Peyer's patch (tissue), 4 donors: ENCODE measurements around the gene FBN3. TPM values are rescaled to one million over a fixed set of nuclear protein-coding genes. Genes with fewer than 3 reads are reported as not detected.
"Not testable (repeated sequence)": the region's sequence is repeated elsewhere in the genome, so short reads cannot be mapped to it uniquely, and the experiment has no call there.

Experiments
- DNase-seq, 3 donors: peaks; one replicate each; pipeline ENCODE4 v3.0.0-alpha.2; 2017 to 2019
- H3K27ac ChIP-seq, 4 donors: fragments of 200-600 bp; sonication (generic); one replicate each; pipeline ENCODE4 v1.5.1; 2016 to 2019
- H3K27me3 ChIP-seq, 2 donors: fragments of 200-600 bp; sonication (generic); one replicate each; pipeline ENCODE4 v1.5.1; 2019
- H3K36me3 ChIP-seq, 3 donors: fragments of 200-600 bp; sonication (generic); one replicate each; pipeline ENCODE4 v1.5.1; 2016 to 2019
- H3K4me1 ChIP-seq, 4 donors: fragments of 200-600 bp; sonication (generic); one replicate each; pipeline ENCODE4 v1.5.1; 2016 to 2019
- H3K4me3 ChIP-seq, 4 donors: fragments of 200-600 bp; sonication (generic); 1 replicate in 3 of 4; 2 replicates in 1 of 4; pipeline ENCODE4 v1.5.1; 2016 to 2019; ENCODE audit warnings: mild to moderate bottlenecking in 1 of 4
- H3K9me3 ChIP-seq, 4 donors: fragments of 200-600 bp; sonication (generic); one replicate each; pipeline ENCODE4 v1.5.1; 2016 to 2019; ENCODE audit warnings: mild to moderate bottlenecking in 1 of 4
- POLR2A ChIP-seq, 2 donors: fragments of 450-650 bp; IDR thresholded peaks; one replicate each; pipeline ENCODE4 v1.5.1; 2017; ENCODE audit warnings: antibody characterized with exemption in 2 of 2, mild to moderate bottlenecking in 2 of 2, moderate library complexity in 2 of 2
- total RNA-seq, 4 donors: library from RNA; depleted of rRNA; stranded (reverse); fragments of >200 nt; gene quantifications; one replicate each; pipeline ENCODE4 v1.1.0, GENCODE V29; 2016
- TF ChIP-seq, protein P1 (sequence below), 6 experiments: fragments of 450-650 bp in 4 of 6; fragments of 200-600 bp in 2 of 6; sonication (generic) in 1 of 6; IDR thresholded peaks; one replicate each; pipeline ENCODE4 v1.5.1; 2017 to 2019; ENCODE audit warnings: antibody characterized with exemption in 6 of 6, mild to moderate bottlenecking in 3 of 6, moderate library complexity in 1 of 6

The FBN3 gene
- total RNA-seq, 4 donors from 2014 or later = 0.28 TPM; not detected in 3

DNA sequence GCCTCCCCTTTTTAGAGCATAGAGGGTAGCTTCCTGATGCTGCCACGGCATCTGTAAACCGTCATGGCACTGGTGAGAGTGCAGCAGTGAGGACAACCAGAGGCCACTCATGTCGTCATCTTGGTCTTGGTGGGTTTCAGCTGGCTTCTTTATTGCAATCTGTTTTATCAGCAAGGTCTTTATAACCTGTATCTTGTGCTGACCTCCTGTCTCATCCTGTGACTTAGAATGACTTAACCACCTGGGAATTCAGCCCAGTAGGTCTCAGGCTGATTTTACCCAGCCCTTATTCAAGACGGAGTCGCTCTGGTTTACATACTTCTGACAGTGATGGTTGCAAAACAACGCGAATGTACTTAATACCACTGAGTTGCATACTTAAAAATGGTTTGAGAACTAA lies 14.4 kb upstream of the FBN3 start:
- H3K27ac ChIP-seq = no peak overlapping the region
- H3K27me3 ChIP-seq = no peaks in the 10 kb centered on the region
- H3K4me3 ChIP-seq = no peak overlapping the region
- no peaks in the 10 kb centered on the region for H3K4me1 ChIP-seq
- no peaks in the 10 kb centered on the region for H3K36me3 ChIP-seq
- no peaks in the 10 kb centered on the region for H3K9me3 ChIP-seq
- TF ChIP-seq, protein P1, sequence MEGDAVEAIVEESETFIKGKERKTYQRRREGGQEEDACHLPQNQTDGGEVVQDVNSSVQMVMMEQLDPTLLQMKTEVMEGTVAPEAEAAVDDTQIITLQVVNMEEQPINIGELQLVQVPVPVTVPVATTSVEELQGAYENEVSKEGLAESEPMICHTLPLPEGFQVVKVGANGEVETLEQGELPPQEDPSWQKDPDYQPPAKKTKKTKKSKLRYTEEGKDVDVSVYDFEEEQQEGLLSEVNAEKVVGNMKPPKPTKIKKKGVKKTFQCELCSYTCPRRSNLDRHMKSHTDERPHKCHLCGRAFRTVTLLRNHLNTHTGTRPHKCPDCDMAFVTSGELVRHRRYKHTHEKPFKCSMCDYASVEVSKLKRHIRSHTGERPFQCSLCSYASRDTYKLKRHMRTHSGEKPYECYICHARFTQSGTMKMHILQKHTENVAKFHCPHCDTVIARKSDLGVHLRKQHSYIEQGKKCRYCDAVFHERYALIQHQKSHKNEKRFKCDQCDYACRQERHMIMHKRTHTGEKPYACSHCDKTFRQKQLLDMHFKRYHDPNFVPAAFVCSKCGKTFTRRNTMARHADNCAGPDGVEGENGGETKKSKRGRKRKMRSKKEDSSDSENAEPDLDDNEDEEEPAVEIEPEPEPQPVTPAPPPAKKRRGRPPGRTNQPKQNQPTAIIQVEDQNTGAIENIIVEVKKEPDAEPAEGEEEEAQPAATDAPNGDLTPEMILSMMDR (IDR thresholded peaks at IDR 0.05) = no peak
- no peak for TF ChIP-seq POLR2A (IDR thresholded peaks at IDR 0.05)
- DNase-seq = no peak

DNA sequence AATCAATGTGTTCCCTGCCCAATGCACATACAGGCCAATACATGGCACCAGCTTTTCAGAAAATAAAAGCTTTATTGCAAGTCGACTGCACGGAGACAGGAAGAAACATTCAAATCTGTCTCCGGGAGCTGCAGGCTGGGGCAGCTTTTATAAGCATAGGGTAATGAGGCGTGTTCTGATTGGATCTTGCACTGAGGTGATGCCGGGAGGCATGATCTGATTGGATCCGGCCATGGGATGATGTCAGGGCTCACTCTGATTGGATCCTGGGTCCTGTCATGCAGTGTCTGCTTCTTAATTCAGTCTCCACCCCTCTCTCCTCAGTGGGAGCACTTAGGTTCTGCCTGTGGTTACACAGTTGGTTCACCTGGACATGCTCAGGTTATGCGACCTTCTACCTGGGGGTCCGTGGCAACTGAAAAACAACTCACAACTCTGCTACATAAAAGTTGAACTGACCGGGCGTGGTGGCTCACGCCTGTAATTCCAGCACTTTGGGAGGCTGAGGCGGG lies 11.8 kb upstream of the FBN3 start:
- H3K4me3 ChIP-seq = no peak overlapping the region
- no peaks in the 10 kb centered on the region for H3K36me3 ChIP-seq
- no peaks in the 10 kb centered on the region for H3K4me1 ChIP-seq
- H3K27ac ChIP-seq = peak overlapping the region in 1 of 4 donors; percentile 17
- H3K27me3 ChIP-seq = no peaks in the 10 kb centered on the region
- DNase-seq = peak in 1 of 3 donors; percentile 47
- no peak for TF ChIP-seq POLR2A (IDR thresholded peaks at IDR 0.05)
- TF ChIP-seq, protein P1 (IDR thresholded peaks at IDR 0.05) = no peak
- no peaks in the 10 kb centered on the region for H3K9me3 ChIP-seq

DNA sequence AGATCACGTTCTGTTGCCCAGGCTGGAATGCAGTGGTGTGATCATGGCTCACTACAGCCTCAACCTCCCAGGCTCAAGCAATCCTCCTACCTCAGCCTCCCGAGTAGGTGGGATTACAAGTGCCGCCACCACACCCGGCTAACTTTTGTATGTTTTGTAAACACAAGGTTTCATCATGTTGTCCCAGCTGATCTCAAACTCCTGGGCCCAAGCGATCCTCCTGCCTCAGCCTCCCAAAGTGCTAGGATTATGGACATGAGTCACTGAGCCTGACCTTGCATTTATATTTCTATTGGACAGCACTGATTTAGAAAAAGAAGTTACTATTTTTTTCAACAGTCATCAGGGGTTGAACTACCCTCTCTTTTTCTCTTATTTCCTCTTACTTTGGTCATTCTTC lies 9.9 kb upstream of the FBN3 start:
- not testable (repeated sequence) for H3K4me1 ChIP-seq, H3K27me3 ChIP-seq, H3K27ac ChIP-seq, H3K4me3 ChIP-seq, DNase-seq, H3K36me3 ChIP-seq, H3K9me3 ChIP-seq

- H3K4me3 ChIP-seq = no peak overlapping the region
- no peaks in the 10 kb centered on the region for H3K27me3 ChIP-seq
- peak in 2 of 3 donors; percentile 60 to 73 for DNase-seq
- no peak for TF ChIP-seq POLR2A (IDR thresholded peaks at IDR 0.05)
- TF ChIP-seq, protein P1 (IDR thresholded peaks at IDR 0.05) = peak; percentile 66 to 80 (median 70)
- no peaks in the 10 kb centered on the region for H3K36me3 ChIP-seq
- no peak overlapping the region for H3K27ac ChIP-seq
- H3K9me3 ChIP-seq = no peaks in the 10 kb centered on the region
- H3K4me1 ChIP-seq = peaks cover 0 to 9% (median 0%) of the 10 kb centered on the region in 4 donors
These were observed 9.2 kb upstream of the FBN3 start for GRCh38 chr19:8158411-8159074.

DNA sequence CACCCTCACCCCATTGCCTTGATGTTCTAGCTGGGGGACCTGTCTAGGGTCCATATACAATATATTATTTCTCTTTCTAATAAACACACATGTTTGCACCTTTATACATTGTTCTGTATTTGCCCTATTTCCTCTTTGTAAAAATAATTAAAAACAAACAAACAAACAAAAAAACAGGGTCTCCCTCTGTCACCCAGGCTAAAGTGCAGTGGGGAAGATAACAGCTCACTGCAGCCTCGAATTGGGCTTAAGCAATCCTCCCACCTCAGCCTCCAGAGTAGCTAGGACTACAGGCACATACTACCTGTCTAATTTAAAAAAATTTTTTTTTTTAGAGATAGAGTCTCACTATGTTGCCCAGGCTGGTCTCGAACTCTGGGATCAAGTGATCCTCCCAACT lies 5.9 kb upstream of the FBN3 start:
- no peaks in the 10 kb centered on the region for H3K36me3 ChIP-seq
- no peaks in the 10 kb centered on the region for H3K9me3 ChIP-seq
- H3K4me3 ChIP-seq = no peak overlapping the region
- H3K4me1 ChIP-seq = peaks cover 0 to 9% (median 0%) of the 10 kb centered on the region in 4 donors
- H3K27ac ChIP-seq = no peak overlapping the region
- no peak for DNase-seq
- no peak for TF ChIP-seq POLR2A (IDR thresholded peaks at IDR 0.05)
- TF ChIP-seq, protein P1 (IDR thresholded peaks at IDR 0.05) = no peak
- no peaks in the 10 kb centered on the region for H3K27me3 ChIP-seq

DNA sequence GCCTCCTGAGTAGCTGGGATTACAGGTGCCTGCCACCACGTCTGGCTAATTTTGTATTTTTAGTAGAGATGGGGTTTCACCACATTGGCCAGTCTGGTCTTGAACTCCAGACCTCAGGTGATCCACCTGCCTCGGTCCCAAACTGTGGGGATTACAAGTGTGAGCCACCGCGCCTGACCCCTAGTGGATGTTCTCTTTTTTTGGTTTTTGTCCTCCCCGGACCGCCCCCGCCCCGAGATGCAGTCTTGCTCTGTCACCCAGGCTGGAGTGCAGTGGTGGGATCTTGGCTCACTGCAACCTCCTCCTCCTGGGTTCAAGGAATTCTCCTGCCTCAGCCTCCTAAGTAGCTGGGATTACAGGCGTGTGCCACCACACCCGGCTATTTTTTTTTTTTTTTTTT lies 4.6 kb upstream of the FBN3 start:
- H3K4me3 ChIP-seq, H3K9me3 ChIP-seq, H3K27ac ChIP-seq, H3K36me3 ChIP-seq: not testable (repeated sequence)
- Histone ChIP-seq H3K4me1 (peaks cover 0 to 16% (median 2%) of the 10 kb centered on the region in 4 donors), H3K27me3 (peaks cover 0 to 11% of the 10 kb centered on the region in 2 donors)
- peak in 1 of 3 donors; percentile 35 for DNase-seq
- TF ChIP-seq, protein P1 (IDR thresholded peaks at IDR 0.05) = peak in 2 of 6 experiments; percentile 14
